Neural progenitor cell (in vitro differentiated cells): ENCODE data around the gene DIP2A. TPM values are rescaled to one million over a fixed set of nuclear protein-coding genes. Genes with fewer than 3 reads are reported as not detected.
"Not testable (repeated sequence)": the region's sequence is repeated elsewhere in the genome, so short reads cannot be mapped to it uniquely, and the experiment has no call there.

Experiments used
- DNase-seq: peaks from one replicate; pipeline ENCODE4 v3.0.0-alpha.2; 2016; ENCODE audit warnings: low spot score
- H2AFZ ChIP-seq: fragments of 200-600 bp; sonication (generic); replicated peaks from 2 replicates; pipeline ENCODE4 v1.6.1; 2016; ENCODE audit warnings: antibody characterized with exemption
- H3F3A ChIP-seq: fragments of 200-600 bp; sonication (generic); 2 replicates; pipeline ENCODE4 v1.6.1; 2016; ENCODE audit warnings: antibody characterized with exemption, low read depth
- H3K27ac ChIP-seq: fragments of 200-600 bp; sonication (generic); 2 replicates; pipeline ENCODE4 v1.5.1; 2016; ENCODE audit warnings: mild to moderate bottlenecking
- H3K27me3 ChIP-seq: fragments of 200-600 bp; sonication (generic); 2 replicates; pipeline ENCODE4 v1.6.1; 2016; ENCODE audit warnings: mild to moderate bottlenecking, moderate library complexity
- H3K36me3 ChIP-seq: fragments of 200-600 bp; sonication (generic); 2 replicates; pipeline ENCODE4 v1.5.1; 2016
- H3K4me1 ChIP-seq: fragments of 200-600 bp; sonication (generic); 2 replicates; pipeline ENCODE4 v1.6.1; 2016; ENCODE audit warnings: mixed run types
- H3K4me2 ChIP-seq: fragments of 200-600 bp; sonication (generic); 2 replicates; pipeline ENCODE4 v1.6.1; 2016
- H3K4me3 ChIP-seq: fragments of 200-600 bp; sonication (generic); 2 replicates; pipeline ENCODE4 v1.5.1; 2016
- H3K79me2 ChIP-seq: fragments of 200-600 bp; sonication (generic); 2 replicates; pipeline ENCODE4 v1.6.1; 2016; ENCODE audit warnings: low read depth
- H3K9ac ChIP-seq: fragments of 200-600 bp; sonication (generic); 2 replicates; pipeline ENCODE4 v1.6.1; 2016
- H3K9me3 ChIP-seq: fragments of 200-600 bp; sonication (generic); 2 replicates; pipeline ENCODE4 v1.5.1; 2016; ENCODE audit warnings: low read depth
- H4K20me1 ChIP-seq: fragments of 200-600 bp; sonication (generic); 2 replicates; pipeline ENCODE4 v1.6.1; 2016; ENCODE audit warnings: low read depth
- H3K27ac Mint-ChIP-seq: 3 replicates; pipeline ENCODE4 v1.8.0; 2021; ENCODE audit warnings: mixed read lengths
- H3K27me3 Mint-ChIP-seq: 2 replicates; pipeline ENCODE4 v1.8.0; 2022; ENCODE audit warnings: low read depth, mild to moderate bottlenecking, inconsistent platforms, moderate library complexity, mixed read lengths; ENCODE audit not compliant: insufficient read depth
- H3K36me3 Mint-ChIP-seq: 3 replicates; pipeline ENCODE4 v1.8.0; 2021; ENCODE audit warnings: mixed read lengths
- H3K4me1 Mint-ChIP-seq: 3 replicates; pipeline ENCODE4 v1.8.0; 2021; ENCODE audit warnings: mixed read lengths
- H3K4me3 Mint-ChIP-seq: 3 replicates; pipeline ENCODE4 v1.8.0; 2021; ENCODE audit warnings: mild to moderate bottlenecking, moderate library complexity, mixed read lengths
- H3K9me3 Mint-ChIP-seq: 3 replicates; pipeline ENCODE4 v1.8.0; 2020; ENCODE audit warnings: mixed read lengths
- CTCF ChIP-seq: fragments of 200-600 bp; sonication (generic); IDR thresholded peaks from 2 replicates; pipeline ENCODE4 v1.5.1; 2017; ENCODE audit warnings: antibody characterized with exemption, mild to moderate bottlenecking
- EZH2 ChIP-seq: fragments of 200-600 bp; sonication (generic); IDR thresholded peaks from 2 replicates; pipeline ENCODE4 v1.6.1; 2017; ENCODE audit warnings: antibody characterized with exemption, mild to moderate bottlenecking, moderate library complexity
- EZH2phosphoT487 ChIP-seq: fragments of 200-600 bp; sonication (generic); IDR thresholded peaks from 2 replicates; pipeline ENCODE4 v1.6.1; 2017; ENCODE audit warnings: antibody characterized with exemption
- total RNA-seq: library from RNA; depleted of rRNA; stranded (reverse); fragments of >200 nt; gene quantifications from 2 replicates; pipeline ENCODE4 v1.2.3, GENCODE V29; 2015; ENCODE audit warnings: low replicate concordance

Gene DIP2A
- total RNA-seq, 1 donor from 2014 or later: 50.7 TPM

DNA sequence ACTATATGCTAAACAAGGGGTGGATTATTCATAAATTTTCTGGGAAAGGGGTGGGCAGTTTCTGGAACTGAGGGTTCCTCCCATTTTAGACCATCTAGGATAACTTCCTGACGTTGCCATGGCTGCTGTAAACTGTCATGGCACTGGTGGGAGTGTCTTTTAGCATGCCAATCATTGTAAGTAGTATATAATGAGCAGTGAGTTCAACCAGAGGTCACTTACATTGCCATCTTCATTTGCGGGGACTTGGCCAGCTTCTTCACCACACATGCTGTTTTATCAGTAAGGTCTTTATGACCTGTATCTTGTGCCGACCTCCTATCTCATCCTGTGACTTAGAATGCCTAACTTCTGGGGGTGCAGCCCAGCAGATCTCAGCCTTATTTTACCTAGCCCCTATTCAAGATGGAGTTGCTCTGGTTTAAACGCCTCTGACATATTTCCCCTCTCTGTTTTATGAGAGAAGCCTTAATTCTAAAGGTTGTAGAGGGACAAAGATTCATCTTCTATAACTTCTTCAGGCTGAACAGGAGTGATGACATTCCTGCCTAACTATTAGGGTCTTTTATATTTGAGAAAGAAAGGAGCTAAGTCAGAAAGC is 60.4 kb downstream of the DIP2A start:
- peaks cover 6% of the 10 kb centered on the region for H3K27me3 Mint-ChIP-seq
- H3K36me3 Mint-ChIP-seq: peaks cover 48% of the 10 kb centered on the region
- Histone ChIP-seq H3K27ac (no peak overlapping the region), H3K4me1 (no peaks in the 10 kb centered on the region), H3K27me3 (no peaks in the 10 kb centered on the region), H3K9me3 (peaks cover 6% of the 10 kb centered on the region), H3F3A (no peaks in the 10 kb centered on the region), H3K36me3 (peaks cover 10% of the 10 kb centered on the region), H3K79me2 (no peaks in the 10 kb centered on the region), H4K20me1 (no peaks in the 10 kb centered on the region), H3K4me3 (no peak overlapping the region), H3K9ac (no peak overlapping the region), H2AFZ (no peak overlapping the region), H3K4me2 (no peak overlapping the region)
- TF ChIP-seq EZH2: no peak
- no peak for TF ChIP-seq EZH2phosphoT487
- TF ChIP-seq CTCF: no peak
- no peak overlapping the region for H3K27ac Mint-ChIP-seq
- peaks cover 20% of the 10 kb centered on the region for H3K9me3 Mint-ChIP-seq
- H3K4me1 Mint-ChIP-seq: no peaks in the 10 kb centered on the region
- H3K4me3 Mint-ChIP-seq: no peak overlapping the region
- no peak for DNase-seq

GRCh38 chr21:46527393-46527792 is 68.7 kb downstream of the DIP2A start:
- H3K4me3 Mint-ChIP-seq, H3K27ac Mint-ChIP-seq, H2AFZ ChIP-seq: not testable (repeated sequence)

GRCh38 chr21:46527801-46528200 is 69.1 kb downstream of the DIP2A start:
- H3K36me3 ChIP-seq: peaks cover 2% of the 10 kb centered on the region
- no peak overlapping the region for H3K4me3 ChIP-seq
- H3K27me3 ChIP-seq: no peaks in the 10 kb centered on the region
- no peaks in the 10 kb centered on the region for H3K79me2 ChIP-seq
- Mint-ChIP-seq H3K4me1 (no peaks in the 10 kb centered on the region), H3K4me3 (no peak overlapping the region), H3K9me3 (no peaks in the 10 kb centered on the region), H3K36me3 (peaks cover 18% of the 10 kb centered on the region), H3K27ac (no peak overlapping the region), H3K27me3 (no peaks in the 10 kb centered on the region)
- H3F3A ChIP-seq: no peaks in the 10 kb centered on the region
- H3K4me2 ChIP-seq: no peak overlapping the region
- no peaks in the 10 kb centered on the region for H3K4me1 ChIP-seq
- H2AFZ ChIP-seq: no peak overlapping the region
- no peaks in the 10 kb centered on the region for H3K9me3 ChIP-seq
- no peak overlapping the region for H3K9ac ChIP-seq
- H4K20me1 ChIP-seq: no peaks in the 10 kb centered on the region
- peak; percentile 23 for DNase-seq
- TF ChIP-seq EZH2 (no peak), EZH2phosphoT487 (no peak), CTCF (no peak)
- no peak overlapping the region for H3K27ac ChIP-seq

More at GRCh38 chr21:46527393-46527792, 68.7 kb downstream of the DIP2A start:
- H3F3A ChIP-seq, H3K9me3 ChIP-seq, H3K4me1 ChIP-seq, H3K9me3 Mint-ChIP-seq, H3K36me3 ChIP-seq, H3K4me2 ChIP-seq, H3K4me1 Mint-ChIP-seq, H3K27me3 Mint-ChIP-seq, H3K27me3 ChIP-seq, H3K79me2 ChIP-seq, DNase-seq, H3K9ac ChIP-seq, H3K4me3 ChIP-seq, H3K27ac ChIP-seq, H4K20me1 ChIP-seq: not testable (repeated sequence)
- H3K36me3 Mint-ChIP-seq: peaks cover 18% of the 10 kb centered on the region

DNA sequence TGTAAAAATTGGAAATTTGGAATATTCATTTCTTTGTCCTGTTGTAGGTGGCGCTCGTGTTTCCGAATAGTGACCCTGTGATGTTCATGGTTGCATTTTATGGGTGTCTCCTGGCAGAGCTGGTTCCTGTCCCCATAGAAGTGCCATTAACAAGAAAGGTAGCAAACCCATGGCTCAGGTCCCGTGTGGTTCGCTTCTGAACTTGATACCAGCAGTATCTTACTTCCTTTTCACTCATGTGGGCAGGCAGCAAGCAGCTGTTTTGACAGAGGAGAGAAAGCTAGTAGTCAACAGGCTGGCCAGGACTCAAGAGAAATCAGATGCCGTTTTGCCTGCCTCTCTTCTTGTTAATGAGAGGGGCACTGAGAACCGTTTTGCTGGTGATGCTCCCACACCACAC is 73.4 kb downstream of the DIP2A start:
- no peak for DNase-seq
- no peak overlapping the region for H2AFZ ChIP-seq
- no peaks in the 10 kb centered on the region for H4K20me1 ChIP-seq
- H3K9ac ChIP-seq: no peak overlapping the region
- Mint-ChIP-seq H3K4me1 (no peaks in the 10 kb centered on the region), H3K9me3 (no peaks in the 10 kb centered on the region), H3K36me3 (peaks cover 21% of the 10 kb centered on the region), H3K4me3 (no peak overlapping the region), H3K27ac (no peak overlapping the region), H3K27me3 (peaks cover 2% of the 10 kb centered on the region)
- no peak overlapping the region for H3K4me2 ChIP-seq
- no peak overlapping the region for H3K27ac ChIP-seq
- H3K4me1 ChIP-seq: no peaks in the 10 kb centered on the region
- H3K9me3 ChIP-seq: no peaks in the 10 kb centered on the region
- no peaks in the 10 kb centered on the region for H3F3A ChIP-seq
- no peak for TF ChIP-seq CTCF
- TF ChIP-seq EZH2: no peak
- no peak for TF ChIP-seq EZH2phosphoT487
- H3K36me3 ChIP-seq: peaks cover 5% of the 10 kb centered on the region
- H3K4me3 ChIP-seq: no peak overlapping the region
- H3K27me3 ChIP-seq: no peaks in the 10 kb centered on the region
- no peaks in the 10 kb centered on the region for H3K79me2 ChIP-seq
